COR-L47 (cell line): Measurements from ENCODE around the gene B3GNT8.
"Not testable (repeated sequence)": the region's sequence is repeated elsewhere in the genome, so short reads cannot be mapped to it uniquely, and the experiment has no call there.

Experiments
- DNase-seq: peaks from one replicate; lab custom pipeline; 2025; lab: John Stamatoyannopoulos, UW

Gene B3GNT8

GRCh38 chr19:41386442-41386841, 40.7 kb downstream of the B3GNT8 start:
- DNase-seq, result no peak

GRCh38 chr19:41384351-41384750, 42.8 kb downstream of the B3GNT8 start:
- no peak for DNase-seq

DNA sequence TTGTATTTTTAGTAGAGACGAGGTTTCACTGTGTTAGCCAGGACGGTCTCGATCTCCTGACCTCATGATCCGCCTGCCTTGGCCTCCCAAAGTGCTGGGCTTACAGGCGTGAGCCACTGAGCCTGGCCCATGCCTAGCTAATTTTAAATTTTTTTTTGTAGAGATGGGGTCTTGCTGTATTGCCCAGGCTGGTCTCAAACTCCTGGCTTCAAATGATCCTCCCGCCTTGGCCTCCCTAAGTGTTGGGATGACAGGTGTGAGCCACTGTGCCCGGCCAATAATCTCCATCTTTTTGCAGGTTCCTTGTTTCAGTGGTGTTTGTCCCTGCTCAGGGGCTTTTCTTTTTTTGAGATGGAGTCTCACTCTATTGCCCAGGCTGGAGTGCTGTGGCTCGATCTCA, 45.6 kb downstream of the B3GNT8 start:
- DNase-seq, result not testable (repeated sequence)

- no peak for DNase-seq
Measured at GRCh38 chr19:41377977-41378709, 49.0 kb downstream of the B3GNT8 start.

DNA sequence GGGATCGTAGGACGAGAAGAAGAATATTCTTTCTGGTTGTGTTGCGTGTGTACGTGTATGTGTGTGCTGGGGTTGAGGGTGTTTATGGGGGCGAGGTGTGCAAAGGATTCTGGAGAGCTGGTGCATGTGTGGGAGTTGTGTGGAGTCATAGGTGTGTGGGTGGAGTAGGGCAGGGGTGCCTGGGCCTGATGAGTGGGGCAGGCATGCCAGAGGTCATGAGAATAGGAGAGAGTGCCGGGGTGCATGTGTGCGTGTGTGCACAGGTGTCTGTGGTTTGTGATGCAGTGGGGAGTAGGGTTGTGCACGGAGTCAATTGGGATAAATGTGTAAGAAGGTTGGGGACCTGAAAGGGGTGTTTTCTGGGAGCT, 50.2 kb downstream of the B3GNT8 start:
- DNase-seq, result no peak

DNA sequence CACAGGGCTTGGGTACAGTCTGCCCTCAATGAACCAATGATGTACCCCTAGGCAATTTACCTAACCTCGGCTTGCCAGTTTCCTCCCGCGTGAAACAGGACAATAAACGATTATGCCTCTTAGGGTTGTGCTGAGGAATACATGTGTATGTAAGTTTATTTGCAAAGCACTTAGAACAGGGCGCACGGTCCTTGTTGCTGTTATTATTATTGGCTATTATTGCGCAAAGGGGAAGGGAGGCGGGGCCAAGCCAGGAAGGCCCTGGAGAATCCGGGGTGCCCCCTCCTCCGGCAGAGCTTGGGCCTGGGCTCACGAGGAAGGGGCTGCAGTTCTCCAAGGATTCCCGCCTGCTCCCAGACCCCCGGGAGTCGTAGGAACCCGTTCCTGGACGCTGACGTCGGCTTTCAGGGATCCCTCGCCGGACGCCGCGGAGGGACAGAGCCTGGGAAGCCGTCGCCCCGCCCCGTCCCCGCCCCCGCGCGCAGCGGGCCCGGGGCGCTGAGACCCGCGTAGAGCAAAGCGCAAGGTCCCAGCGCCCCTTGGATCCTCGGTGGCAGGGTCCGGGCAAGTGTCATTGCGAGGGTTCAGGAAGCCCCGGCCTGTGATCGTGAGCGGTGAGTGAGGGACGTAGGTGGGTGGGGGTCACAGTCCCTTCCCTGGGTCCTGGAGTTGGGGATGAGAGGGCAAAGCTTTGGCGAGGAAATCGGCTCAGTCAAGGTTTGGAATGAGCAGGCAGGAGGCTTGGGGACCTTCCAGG, 50.8 kb downstream of the B3GNT8 start, which contains the start of gene TMEM91:
Gene TMEM91 (plus strand): TSS at position 293 of the 757 bp plus-strand sequence. CDS start 1,777 bp downstream, outside the sequence.
- no peak for DNase-seq
